ENCODE measurements around the gene POU3F4. TPM values are rescaled to one million over a fixed set of nuclear protein-coding genes. Genes with fewer than 3 reads are reported as not detected.

POU3F4 gene
- total RNA-seq, 3 donors from 2014 or later, result 0.14 to 1.0 TPM; not detected in 1

DNA sequence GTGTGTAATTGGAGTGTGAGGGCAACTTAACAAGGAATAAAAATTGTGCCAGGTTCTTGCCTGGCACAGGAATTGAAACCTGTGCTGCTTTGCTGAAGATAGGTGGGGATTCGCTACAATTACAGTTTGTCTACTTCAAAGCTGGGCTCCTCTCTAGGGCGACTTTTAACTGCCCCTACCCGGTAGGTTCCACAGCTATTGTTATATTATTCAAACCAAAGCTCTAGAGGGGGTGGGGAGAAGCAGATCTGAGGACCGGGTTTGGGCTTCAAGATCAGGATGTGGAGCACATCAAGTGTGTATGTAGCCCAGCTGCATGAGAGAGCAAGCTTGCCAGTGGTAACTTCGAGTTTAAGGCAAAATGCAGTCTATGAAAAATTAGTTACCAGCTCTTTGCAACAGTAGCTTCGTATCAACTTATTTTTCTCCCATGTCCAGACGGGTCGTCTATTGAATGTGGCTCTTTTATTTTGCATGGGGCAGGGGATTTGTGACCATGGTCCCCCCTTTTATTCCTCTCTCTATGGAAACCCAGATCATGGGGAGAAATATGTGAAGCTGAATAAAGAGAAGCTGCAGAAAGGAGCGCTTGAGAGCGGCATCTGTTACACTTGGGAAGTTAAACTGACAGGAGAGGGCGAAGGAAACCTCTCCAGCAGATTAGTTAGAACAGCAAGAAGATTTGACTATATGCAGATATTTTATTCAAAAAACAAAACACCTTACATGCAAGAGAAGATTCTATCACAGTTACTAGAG lies 3.2 kb upstream of the POU3F4 start:
- TF ChIP-seq, protein P1, sequence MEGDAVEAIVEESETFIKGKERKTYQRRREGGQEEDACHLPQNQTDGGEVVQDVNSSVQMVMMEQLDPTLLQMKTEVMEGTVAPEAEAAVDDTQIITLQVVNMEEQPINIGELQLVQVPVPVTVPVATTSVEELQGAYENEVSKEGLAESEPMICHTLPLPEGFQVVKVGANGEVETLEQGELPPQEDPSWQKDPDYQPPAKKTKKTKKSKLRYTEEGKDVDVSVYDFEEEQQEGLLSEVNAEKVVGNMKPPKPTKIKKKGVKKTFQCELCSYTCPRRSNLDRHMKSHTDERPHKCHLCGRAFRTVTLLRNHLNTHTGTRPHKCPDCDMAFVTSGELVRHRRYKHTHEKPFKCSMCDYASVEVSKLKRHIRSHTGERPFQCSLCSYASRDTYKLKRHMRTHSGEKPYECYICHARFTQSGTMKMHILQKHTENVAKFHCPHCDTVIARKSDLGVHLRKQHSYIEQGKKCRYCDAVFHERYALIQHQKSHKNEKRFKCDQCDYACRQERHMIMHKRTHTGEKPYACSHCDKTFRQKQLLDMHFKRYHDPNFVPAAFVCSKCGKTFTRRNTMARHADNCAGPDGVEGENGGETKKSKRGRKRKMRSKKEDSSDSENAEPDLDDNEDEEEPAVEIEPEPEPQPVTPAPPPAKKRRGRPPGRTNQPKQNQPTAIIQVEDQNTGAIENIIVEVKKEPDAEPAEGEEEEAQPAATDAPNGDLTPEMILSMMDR (IDR thresholded peaks at IDR 0.05), result no peak
- no peaks in the 10 kb centered on the region for H3K9me3 ChIP-seq
- DNase-seq (no peak), ATAC-seq (no peak)
- intact Hi-C loops (cut with DNase I, micrococcal nuclease), result no loop called here
- no peak overlapping the region for H3K4me3 ChIP-seq
- H3K4me1 ChIP-seq (ENCODE audit: low read depth), result no peaks in the 10 kb centered on the region
- H3K36me3 ChIP-seq (ENCODE audit: low read depth), result no peaks in the 10 kb centered on the region

GRCh38 chrX:83508526-83509253 lies 600 bp downstream of the POU3F4 start:
- TF ChIP-seq, protein P1 (IDR thresholded peaks at IDR 0.05), result no peak

DNA sequence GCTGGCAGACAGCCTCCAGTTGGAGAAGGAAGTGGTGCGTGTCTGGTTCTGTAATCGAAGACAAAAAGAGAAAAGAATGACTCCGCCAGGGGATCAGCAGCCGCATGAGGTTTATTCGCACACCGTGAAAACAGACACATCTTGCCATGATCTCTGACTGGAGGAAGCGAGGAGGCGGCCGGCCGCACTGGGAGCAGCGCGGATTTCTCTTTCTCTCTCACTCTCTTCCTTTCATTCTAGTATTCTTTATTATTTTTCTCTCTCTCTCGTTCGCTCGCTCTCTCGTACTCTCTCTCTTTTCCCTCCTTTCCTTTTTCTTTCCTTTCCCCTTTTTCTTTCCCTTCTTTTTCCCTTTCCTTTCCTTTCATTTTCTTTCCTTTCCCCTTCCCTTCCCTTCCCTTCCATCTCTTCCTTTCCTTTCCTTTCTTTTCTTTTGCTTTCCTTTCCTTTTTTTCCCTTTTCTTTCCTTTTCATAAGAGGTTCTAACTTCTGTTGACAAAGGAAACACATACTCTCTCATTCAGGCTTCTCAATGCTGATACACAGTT lies 1.2 kb downstream of the POU3F4 start:
- DNase-seq (no peak), ATAC-seq (no peak)
- Histone ChIP-seq H3K4me1 (ENCODE audit: low read depth) (no peaks in the 10 kb centered on the region), H3K36me3 (ENCODE audit: low read depth) (no peaks in the 10 kb centered on the region), H3K4me3 (no peak overlapping the region), H3K9me3 (no peaks in the 10 kb centered on the region)
- TF ChIP-seq, protein P1 (IDR thresholded peaks at IDR 0.05), result no peak
- intact Hi-C loops (cut with DNase I, micrococcal nuclease), result no loop called here

More at GRCh38 chrX:83508526-83509253, 600 bp downstream of the POU3F4 start:
- Histone ChIP-seq H3K4me3 (no peak overlapping the region), H3K36me3 (ENCODE audit: low read depth) (no peaks in the 10 kb centered on the region), H3K9me3 (no peaks in the 10 kb centered on the region), H3K4me1 (ENCODE audit: low read depth) (no peaks in the 10 kb centered on the region)
- intact Hi-C loops (cut with DNase I, micrococcal nuclease), result no loop called here
- ATAC-seq, result no peak
- DNase-seq, result peak in 1 of 3 donors; percentile 46

GRCh38 chrX:83510510-83511062 lies 2.5 kb downstream of the POU3F4 start:
- no peaks in the 10 kb centered on the region for H3K4me1 ChIP-seq (ENCODE audit: low read depth)
- H3K36me3 ChIP-seq (ENCODE audit: low read depth), result no peaks in the 10 kb centered on the region
- intact Hi-C loops (cut with DNase I, micrococcal nuclease), result no loop called here
- DNase-seq (no peak), ATAC-seq (no peak)
- TF ChIP-seq, protein P1 (IDR thresholded peaks at IDR 0.05), result no peak
- H3K4me3 ChIP-seq, result no peak overlapping the region
- H3K9me3 ChIP-seq, result no peaks in the 10 kb centered on the region

DNA sequence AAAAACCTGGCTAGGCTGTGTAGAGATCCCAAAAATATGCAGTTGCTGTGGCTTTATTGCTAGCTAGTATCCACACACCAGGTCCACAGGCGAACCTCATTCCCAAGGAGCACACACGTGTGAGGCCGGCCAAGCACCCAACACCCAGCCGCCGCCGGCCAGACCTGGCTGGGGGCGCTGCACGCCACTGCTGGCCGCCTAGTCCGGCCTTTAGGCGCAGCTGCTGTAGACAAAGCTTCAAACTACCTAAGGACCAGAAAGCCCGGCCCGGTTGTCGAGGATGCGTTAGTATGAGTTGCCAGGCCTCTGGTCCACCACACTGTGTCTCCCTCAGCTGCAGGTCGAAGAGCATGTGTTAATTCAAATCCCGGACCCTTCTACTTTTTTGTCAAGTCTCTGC lies 3.1 kb downstream of the POU3F4 start:
- Histone ChIP-seq H3K9me3 (no peaks in the 10 kb centered on the region), H3K4me1 (ENCODE audit: low read depth) (no peaks in the 10 kb centered on the region), H3K36me3 (ENCODE audit: low read depth) (no peaks in the 10 kb centered on the region), H3K4me3 (no peak overlapping the region)
- DNase-seq (peak in 1 of 3 donors; percentile 22), ATAC-seq (peak; percentile 63)
- intact Hi-C loops (cut with DNase I, micrococcal nuclease), result no loop called here
- TF ChIP-seq, protein P1 (IDR thresholded peaks at IDR 0.05), result no peak

Measured in mucosa of descending colon (tissue), 3 donors.